GM23248 (cell line): Measurements from ENCODE around the gene PPP2R5B.

Experiments used
- EZH2 ChIP-seq: fragments of 200-600 bp; sonication (generic); IDR thresholded peaks from 2 replicates; pipeline ENCODE4 v1.6.1; 2018; ENCODE audit warnings: antibody characterized with exemption, mild to moderate bottlenecking; ENCODE audit not compliant: insufficient read depth, poor library complexity, severe bottlenecking
- EZH2phosphoT487 ChIP-seq: fragments of 200-600 bp; sonication (generic); IDR thresholded peaks from 2 replicates; pipeline ENCODE4 v1.6.1; 2018; ENCODE audit warnings: antibody characterized with exemption, moderate library complexity, mild to moderate bottlenecking, low read depth; ENCODE audit not compliant: insufficient read depth

DNA sequence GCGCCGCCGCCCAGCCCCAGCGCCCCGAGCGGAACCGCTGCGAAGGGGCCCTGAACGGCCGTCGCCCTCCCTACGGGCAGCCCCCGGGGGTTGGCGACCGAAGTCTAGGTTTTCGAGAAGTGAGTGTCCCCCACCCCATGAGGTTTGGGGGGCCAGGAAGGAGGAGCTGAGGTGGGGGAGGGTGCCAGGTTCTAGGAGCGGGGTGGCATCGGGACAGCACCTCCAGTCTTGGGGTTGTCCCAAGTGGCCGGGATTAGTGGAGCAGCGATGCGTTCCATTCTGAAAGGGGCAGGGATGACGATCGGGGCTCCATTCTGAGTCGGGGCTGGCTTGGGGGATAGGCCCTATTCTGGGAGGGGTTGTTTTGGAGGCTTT is 408 bp downstream of the PPP2R5B start:
- no peak for TF ChIP-seq EZH2phosphoT487
- TF ChIP-seq EZH2, result no peak
